A172 (cell line): Measurements from ENCODE around the gene SMIM22. TPM values are rescaled to one million over a fixed set of nuclear protein-coding genes. Genes with fewer than 3 reads are reported as not detected.

ENCODE experiments used
- DNase-seq: peaks from one replicate; pipeline ENCODE4 v3.0.0-alpha.2; 2015; ENCODE audit warnings: low spot score
- total RNA-seq: library from RNA; depleted of rRNA; stranded (reverse); fragments of >200 nt; shearing (Covaris generic); gene quantifications from 2 replicates; pipeline ENCODE4 v1.2.3, GENCODE V29; 2014; rRNA removed

The SMIM22 gene
- total RNA-seq, 1 experiment from 2014 or later, result not detected

DNA sequence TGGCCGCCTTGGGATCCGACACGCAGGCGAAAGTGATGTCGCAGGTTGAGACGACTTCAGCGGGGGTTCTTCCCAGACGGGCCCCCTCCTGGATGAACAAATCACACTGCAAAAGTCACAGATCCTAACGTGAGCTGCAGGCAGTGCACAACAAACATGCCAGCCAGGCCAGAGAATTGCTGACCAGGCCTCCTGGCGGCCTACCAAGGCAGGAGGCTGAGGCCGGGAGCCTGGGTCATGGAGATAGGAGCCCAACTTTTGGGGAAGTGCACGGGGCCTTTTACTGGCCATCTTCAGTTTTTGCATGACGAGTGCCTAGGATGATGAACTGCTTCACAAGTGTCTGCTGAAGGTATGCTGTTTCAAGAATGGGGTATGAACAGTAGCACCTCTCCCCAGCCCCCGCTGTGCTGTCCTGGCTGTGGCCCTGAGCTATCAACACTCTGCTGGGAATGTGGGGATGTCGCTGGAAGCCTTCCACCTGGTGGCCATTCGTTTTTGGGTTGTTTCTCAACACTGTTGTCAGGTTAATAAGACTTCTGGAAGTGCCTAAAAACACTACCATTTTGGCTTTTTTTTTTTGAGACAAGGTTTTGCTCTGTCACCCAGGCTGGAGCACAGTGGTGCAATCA is 19.5 kb downstream of the SMIM22 start:
- DNase-seq, result no peak

DNA sequence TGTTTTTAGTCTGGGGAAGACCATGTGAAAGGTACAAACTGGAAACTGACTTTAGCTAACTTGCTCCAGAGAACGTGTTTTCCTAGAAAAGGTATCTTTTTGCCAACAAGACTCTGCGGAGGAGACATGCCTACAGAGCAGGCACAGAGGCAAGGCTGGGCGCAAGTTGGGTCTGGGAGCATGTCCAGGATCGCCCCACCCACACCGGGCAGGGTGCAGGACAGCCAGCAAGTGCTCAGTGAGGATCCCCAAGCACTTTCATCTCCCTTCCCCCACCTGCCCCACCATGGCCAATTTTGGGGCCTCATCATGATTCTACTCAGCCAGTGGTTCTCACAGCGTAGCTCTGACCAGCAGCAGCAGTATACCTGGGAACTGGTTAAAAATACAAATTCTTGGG is 25.5 kb downstream of the SMIM22 start:
- no peak for DNase-seq

DNA sequence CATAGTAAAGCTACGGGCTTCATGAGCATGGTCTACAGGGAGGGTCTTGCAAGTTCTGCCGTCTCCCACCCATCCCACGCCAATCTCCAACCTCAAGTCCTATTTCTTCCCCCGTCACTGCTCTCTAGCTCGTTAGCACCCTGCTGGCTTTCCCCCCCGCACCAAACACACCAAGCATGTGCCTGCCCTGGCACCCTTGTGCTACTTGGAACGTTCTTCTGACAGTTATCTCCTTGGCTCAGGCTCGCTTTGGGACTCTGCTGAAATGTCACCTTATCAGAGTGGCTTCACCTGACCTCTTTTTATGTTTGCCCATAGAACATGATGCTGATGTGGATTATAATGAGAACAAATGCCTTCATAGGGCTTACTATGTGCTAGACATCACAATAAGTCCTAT is 30.0 kb downstream of the SMIM22 start:
- DNase-seq, result no peak

DNA sequence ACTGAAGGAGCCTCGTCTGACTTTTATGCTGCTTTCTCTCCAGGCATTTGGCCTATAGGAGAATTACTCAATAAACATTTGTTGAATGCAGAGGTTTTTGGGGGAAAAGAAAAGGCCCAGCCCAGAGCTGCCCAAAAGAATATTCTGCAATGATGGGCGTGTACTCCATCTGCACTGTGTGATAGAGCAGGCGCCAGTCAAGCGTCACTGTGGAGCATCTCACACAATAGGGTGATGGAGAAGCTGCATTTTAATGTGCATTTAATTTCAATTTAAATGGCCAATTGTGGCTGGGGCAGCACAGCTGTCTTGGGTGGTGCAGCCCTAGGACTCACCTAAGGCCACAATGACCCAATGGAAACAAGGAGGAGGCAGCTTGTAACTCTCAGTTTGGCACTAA is 31.4 kb downstream of the SMIM22 start:
- no peak for DNase-seq

DNA sequence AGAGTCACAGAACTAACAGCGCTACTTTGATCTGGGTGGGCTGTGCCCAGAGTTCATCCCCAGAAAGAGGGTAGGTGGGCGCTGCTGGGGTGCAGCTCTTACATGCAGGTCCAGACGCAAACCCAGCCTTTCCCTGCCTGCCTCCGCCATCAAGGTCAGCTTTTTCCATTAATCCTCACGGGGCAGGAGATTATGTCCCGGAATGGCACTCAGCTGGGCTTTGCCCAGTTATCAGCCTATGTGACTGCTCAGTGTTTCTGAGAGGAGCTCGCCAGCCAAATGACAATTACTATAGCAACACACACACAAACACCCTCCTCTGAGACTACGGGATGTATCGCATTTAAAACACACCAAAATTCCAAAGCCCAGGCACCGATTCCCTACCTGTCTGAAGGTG is 31.8 kb downstream of the SMIM22 start:
- DNase-seq, result no peak

DNA sequence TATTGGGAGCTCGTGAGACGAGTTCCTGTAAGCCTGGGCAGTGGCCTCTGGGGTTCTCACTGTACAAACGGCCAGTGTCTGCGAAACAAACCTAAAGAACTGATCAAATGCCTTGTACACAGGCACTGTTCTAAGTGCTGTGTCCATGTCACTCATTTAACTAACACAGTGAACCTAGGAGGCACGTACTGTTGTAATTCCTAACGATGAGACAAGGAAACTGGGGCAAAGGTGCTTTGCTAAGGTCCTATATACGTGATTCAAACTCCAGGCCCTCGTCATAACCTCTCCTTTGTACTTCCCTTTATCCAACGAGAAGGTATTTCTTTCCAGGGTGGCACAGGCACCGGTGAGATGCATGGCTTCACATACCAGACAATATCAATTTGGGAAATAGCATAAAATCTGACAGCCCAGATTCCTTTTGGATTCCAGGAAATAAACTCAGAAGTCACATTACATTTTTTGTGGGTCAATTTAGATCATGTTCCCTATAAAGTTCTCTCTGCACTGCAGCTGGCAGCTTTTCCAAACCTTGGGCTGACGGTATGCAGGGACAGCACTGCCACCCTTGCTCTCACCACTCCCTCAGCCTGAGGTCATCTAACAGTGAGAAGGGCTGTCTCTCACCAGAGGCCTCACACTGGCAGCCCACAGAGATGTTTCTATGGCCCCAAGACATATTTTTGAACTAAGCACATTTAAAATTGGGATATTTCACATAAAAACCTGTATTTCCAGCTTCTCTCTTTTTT is 33.6 kb downstream of the SMIM22 start:
- DNase-seq, result no peak

DNA sequence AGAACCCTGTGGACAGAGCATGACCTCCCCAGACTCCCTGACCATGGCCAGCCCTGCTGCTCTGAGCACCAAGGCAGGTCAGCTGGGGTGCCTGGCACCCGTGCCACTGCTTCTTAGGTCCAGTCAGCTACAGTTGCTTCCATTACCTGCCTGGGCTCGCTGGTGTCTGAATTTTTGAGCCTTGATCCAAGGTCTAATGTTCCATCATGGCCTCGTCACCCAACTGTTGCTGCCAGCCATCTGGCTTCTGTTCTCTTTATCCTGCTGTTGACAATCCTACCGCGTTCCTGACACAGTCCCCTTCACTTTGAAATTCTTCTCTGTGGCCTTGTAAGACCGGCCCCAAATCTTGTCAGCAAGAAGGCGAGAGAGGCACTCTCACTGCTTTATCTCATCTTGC is 35.2 kb downstream of the SMIM22 start:
- no peak for DNase-seq

DNA sequence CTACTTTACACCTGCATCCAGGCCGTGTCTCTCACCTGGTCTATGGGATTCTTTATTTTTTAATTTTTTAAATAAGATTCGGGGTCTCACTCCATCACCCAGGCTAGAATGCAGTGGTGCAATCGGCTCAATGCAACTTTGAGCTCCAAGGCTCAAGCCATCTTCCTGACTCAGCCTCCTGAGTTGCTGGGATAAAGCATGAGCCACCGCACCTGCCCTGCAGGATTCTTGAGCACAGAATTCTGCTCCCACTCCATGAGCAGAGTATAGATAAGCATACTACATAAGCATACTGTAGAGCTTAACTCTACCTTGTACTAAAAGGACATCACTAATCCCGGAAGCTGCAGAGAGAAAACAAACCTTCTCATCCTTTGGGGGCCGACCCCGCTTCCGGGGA is 36.4 kb downstream of the SMIM22 start:
- DNase-seq, result no peak

DNA sequence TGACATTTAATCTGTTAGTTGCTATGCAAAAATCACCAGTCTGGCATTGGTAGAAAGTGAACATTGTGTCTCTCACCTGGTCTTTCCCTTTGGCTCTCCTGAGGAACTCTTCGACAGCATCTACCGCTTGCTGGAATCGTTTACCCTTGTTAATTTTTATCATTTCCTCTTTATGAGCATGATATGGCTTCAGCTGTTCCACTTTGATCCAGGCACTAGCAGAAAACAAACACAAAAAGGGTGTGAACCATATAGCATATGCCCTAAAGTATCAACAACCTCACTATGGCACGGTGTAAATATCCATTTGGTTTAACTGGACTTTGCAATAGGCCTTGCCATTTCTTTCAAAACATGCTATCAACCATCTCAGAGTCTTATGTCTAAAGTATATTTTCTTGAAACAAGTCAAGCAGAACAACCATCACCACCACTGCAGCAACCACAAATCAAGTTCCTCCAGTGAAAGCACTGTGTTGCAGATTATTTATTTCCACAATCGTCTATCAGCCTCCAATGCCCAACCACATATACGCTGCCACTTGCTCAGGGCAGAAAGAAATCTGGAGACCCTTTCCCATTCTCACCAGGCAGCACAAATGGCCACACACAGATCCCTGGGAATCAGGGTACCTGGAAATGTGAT is 37.7 kb downstream of the SMIM22 start:
- DNase-seq, result no peak

DNA sequence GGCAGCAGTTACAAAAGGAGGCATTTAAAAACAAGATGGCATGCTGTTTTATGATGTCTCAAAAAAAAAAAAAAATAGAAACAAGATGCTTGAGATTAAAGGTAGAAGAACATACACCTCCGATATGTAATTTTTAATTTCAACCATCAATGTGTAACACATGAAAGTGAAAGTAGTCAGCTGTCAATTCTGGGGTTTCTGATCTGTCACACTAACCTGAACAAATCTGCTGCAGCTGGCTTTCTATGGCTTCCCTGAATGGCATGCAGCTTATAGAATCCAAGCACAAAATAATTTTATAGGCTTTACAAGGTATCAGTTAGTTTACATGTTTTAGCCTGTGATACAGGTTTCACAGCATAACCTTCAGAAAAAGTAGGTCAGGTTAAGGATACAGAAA is 38.4 kb downstream of the SMIM22 start:
- no peak for DNase-seq

DNA sequence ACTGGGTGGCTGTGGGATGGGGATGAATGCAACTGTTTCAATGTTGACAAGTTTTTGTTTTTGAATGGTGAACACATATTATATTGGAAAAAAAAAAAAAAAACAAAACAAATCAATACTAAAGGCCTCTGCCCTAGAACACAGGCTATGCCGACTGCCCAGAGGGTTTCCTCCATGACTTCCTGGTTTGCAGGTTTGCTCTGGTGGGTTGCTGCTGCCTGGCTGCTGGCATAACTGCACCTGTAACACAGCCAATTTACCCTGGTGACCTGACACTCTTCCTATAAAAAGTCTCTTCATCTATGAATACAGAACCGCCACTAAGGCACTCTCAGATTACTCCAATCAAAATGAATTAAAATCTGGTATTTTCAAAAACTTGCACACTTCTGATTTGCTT is 41.6 kb downstream of the SMIM22 start:
- no peak for DNase-seq

DNA sequence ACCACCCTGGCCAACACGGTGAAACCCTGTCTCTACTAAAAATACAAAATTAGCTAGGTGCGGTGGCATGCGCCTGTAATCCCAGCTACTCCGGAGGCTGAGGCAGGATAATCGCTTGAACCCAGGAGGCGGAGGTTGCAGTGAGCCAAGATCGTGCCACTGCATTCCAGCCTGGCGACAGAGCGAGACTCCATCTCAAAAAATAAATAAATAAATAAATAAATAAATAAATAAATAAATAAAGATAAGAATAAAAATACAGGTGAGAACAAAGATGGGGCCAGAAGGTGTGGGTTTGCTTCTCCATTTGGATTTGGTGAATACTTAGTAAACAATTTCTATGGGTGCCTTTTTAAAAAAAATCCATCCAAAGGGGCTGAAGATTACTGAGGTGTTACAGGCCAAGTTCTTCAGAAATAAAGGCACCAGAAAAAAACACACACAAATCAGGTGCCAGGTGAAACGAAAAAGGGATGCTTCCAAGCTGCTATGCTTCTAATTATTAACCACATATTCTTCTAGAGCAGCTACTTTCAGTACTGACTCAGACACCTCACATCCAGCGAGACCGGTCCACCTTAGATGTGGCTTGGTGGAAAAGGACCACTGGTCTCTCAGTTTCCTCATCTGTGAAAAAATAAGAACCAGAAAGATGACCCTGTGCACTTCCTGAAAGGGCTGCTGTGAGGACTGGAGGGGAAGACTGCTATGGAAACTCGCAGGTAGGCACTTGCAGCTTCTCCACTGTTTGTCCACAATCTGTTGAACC is 42.7 kb downstream of the SMIM22 start:
- no peak for DNase-seq

DNA sequence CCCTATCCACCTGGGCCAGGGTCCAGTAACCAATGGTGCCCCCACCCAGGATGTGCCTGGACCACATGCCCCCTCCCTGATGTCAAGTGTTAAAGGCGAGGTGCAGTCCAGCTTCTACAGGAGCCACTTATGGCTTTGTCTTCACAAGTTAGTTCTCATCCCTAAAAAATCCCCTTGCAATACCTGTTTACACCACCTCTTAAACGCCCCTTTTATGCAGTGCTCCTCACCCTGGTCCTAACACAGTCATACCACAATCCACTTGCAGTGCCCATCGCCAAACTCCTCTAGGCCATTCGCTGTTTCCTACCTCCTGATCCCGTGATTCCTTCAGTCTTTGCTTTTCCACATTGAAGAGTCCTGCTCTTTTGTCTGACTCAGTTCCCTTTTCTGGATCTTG is 44.8 kb downstream of the SMIM22 start:
- no peak for DNase-seq

DNA sequence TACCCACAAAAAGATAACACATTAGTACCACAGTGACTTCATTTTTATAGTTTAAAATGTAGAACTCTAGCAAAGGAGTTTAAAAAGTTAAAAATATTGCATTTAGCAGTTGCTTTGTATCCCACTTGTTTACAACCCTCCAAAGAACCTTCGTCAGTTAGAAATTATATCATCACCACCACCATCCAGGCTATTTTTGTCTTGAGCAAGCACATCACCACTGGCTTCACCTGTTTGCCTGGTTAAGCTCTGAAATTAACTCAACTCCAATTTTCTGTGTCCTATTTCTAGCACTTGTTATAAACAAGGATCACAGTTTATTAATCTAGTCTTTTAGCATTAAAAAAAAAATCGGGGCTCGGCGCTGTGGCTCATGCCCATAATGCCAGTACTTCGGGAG is 45.8 kb downstream of the SMIM22 start:
- no peak for DNase-seq

Other genes with a start within 250 kb of the SMIM22 start
- not detected in 2 replicates for gene C16orf96, start 239.0 kb upstream of the SMIM22 start, total RNA-seq
- gene UBALD1, start 180.5 kb upstream of the SMIM22 start, total RNA-seq, result 6.0 and 7.9 TPM in 2 replicates
- gene MGRN1, start 170.5 kb upstream of the SMIM22 start, total RNA-seq, result 28.0 and 28.2 TPM in 2 replicates
- 52.4 and 64.6 TPM in 2 replicates for gene NUDT16L1, start 101.8 kb upstream of the SMIM22 start, total RNA-seq
- 12.0 and 19.6 TPM in 2 replicates for gene ANKS3, start 61.1 kb upstream of the SMIM22 start, total RNA-seq
- gene DNAAF8, start 60.8 kb upstream of the SMIM22 start, total RNA-seq, result 1.7 and 5.2 TPM in 2 replicates
- gene ZNF500, start 28.2 kb upstream of the SMIM22 start, total RNA-seq, result 19.8 and 25.1 TPM in 2 replicates
- gene SEPTIN12, start 7.0 kb upstream of the SMIM22 start, total RNA-seq, result not detected in 2 replicates
- gene ROGDI, start 7.3 kb downstream of the SMIM22 start, total RNA-seq, result 25.8 and 33.3 TPM in 2 replicates
- 46.1 and 47.5 TPM in 2 replicates for gene GLYR1, start 51.9 kb downstream of the SMIM22 start, total RNA-seq
- gene UBN1, start 52.1 kb downstream of the SMIM22 start, total RNA-seq, result 40.8 and 41.0 TPM in 2 replicates
- 0.81 and 2.0 TPM in 2 replicates for gene PPL, start 141.8 kb downstream of the SMIM22 start, total RNA-seq
- gene SEC14L5, start 163.0 kb downstream of the SMIM22 start, total RNA-seq, result 0.14 TPM in 1 of 2 replicates, not detected in the other
- gene NAGPA, start 238.6 kb downstream of the SMIM22 start, total RNA-seq, result 30.0 and 43.0 TPM in 2 replicates